HG03103 (cell line): ENCODE measurements around the gene C19orf67.
"Not testable (repeated sequence)": the region's sequence is repeated elsewhere in the genome, so short reads cannot be mapped to it uniquely, and the experiment has no call there.

ENCODE experiments used
- ATAC-seq: cut with Tn5 transposase; IDR thresholded peaks from one replicate; pipeline ENCODE4 v1.9.1; 2021; ENCODE audit warnings: low read depth; ENCODE audit not compliant: unreplicated experiment

Gene C19orf67

GRCh38 chr19:14059093-14059480 lies 26.5 kb downstream of the C19orf67 start:
- ATAC-seq, result no peak

GRCh38 chr19:14058182-14059092 lies 27.1 kb downstream of the C19orf67 start:
- ATAC-seq, result no peak

DNA sequence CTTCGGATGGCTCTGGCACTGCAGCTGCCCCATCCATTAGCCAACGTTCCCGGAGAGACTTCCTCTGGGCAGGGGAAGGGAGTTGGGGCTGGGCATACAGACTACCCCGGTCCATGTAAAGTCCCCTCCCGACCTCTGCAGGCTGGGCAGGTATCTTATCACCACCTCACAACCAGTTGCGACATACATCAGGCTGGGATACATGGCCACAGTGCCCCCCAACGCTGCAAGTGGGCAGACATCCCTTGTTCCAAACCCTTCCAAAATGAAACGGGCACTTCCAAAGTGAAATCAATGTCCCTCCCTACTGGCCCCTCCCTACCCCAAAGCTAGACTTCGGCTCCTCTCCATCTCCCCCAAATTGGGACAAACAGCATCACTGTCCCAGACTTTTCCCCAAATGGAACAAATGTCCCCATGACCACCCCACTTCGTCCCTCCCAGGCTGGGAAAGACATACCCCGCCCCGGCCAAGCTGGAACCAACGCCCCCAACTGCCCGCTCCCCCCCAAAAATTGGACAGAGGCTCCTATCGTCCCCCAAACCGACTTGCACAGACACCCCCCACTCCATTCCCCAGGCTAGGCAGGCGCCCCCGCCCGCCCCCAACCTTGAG lies 28.7 kb downstream of the C19orf67 start:
- ATAC-seq, result no peak

- no peak for ATAC-seq
Observed at GRCh38 chr19:14056069-14056666, 29.4 kb downstream of the C19orf67 start.

DNA sequence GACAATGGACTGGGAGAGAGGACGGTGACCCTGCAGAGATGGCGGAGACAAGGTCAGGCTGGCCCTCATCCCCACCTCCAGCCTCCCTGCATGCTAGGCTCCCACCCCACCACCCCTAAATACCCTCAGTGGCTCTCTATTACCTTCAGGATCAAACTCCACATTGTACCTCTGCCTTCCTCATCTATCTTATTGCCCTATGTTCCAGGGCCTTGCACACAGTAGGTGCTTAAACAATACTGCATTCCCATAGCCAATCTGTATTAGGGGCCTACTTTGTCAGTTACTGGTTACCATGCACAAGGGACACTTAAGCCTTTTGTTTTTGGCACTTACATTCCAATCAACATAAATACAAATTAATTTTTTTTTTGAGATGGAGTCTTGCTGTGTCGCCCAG lies 30.2 kb downstream of the C19orf67 start:
- no peak for ATAC-seq

GRCh38 chr19:14054721-14055120 lies 30.9 kb downstream of the C19orf67 start:
- no peak for ATAC-seq

DNA sequence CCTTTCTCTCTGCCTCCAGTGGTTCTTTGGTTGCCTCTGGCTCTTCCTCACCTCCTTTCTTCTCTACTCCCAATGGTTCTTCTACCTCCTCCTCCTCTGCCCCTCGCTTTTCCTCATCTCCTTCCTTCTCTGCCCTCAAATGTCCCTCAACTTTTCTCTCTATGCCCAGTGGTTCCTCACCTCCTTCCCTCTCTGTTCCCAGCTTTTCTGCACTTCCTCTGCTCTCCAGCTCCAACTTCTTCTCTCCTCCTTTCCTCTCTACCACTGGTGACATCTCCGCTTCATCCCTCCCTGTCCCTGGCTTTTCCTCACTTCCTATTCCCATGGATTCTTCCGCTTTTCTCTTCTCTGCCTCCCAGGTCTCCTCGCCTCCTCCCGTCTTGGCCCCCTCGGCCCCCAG lies 31.5 kb downstream of the C19orf67 start:
- no peak for ATAC-seq

GRCh38 chr19:14053500-14053899 lies 32.1 kb downstream of the C19orf67 start:
- no peak for ATAC-seq

- ATAC-seq, result no peak
Observed at GRCh38 chr19:14053032-14053431, 32.6 kb downstream of the C19orf67 start.

GRCh38 chr19:14052470-14052869 lies 33.1 kb downstream of the C19orf67 start:
- no peak for ATAC-seq

- ATAC-seq, result no peak
Observed at GRCh38 chr19:14051980-14052379, 33.6 kb downstream of the C19orf67 start.

GRCh38 chr19:14050961-14051360 lies 34.6 kb downstream of the C19orf67 start:
- not testable (repeated sequence) for ATAC-seq

- ATAC-seq, result no peak
Observed at GRCh38 chr19:14050512-14050911, 35.1 kb downstream of the C19orf67 start.

GRCh38 chr19:14048443-14049153 lies 37.0 kb downstream of the C19orf67 start:
- ATAC-seq, result no peak

DNA sequence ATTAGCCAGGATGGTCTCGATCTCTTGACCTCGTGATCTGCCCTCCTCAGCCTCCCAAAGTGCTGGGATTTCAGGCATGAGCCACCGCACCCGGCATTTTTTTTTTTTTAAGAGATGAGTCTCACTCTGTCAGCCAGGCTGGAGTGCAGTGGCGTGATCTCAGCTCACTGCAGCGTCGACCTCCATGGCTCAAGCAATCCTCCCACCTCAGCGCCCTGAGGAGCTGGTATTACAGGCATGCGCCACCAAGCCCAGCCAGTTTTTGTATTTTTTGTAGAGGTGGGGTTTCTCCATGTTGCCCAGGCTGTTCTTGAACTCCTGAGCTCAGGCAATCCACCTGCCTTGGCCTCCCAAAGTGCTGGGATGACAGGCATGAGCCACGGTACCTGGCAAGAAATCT lies 37.7 kb downstream of the C19orf67 start:
- not testable (repeated sequence) for ATAC-seq

DNA sequence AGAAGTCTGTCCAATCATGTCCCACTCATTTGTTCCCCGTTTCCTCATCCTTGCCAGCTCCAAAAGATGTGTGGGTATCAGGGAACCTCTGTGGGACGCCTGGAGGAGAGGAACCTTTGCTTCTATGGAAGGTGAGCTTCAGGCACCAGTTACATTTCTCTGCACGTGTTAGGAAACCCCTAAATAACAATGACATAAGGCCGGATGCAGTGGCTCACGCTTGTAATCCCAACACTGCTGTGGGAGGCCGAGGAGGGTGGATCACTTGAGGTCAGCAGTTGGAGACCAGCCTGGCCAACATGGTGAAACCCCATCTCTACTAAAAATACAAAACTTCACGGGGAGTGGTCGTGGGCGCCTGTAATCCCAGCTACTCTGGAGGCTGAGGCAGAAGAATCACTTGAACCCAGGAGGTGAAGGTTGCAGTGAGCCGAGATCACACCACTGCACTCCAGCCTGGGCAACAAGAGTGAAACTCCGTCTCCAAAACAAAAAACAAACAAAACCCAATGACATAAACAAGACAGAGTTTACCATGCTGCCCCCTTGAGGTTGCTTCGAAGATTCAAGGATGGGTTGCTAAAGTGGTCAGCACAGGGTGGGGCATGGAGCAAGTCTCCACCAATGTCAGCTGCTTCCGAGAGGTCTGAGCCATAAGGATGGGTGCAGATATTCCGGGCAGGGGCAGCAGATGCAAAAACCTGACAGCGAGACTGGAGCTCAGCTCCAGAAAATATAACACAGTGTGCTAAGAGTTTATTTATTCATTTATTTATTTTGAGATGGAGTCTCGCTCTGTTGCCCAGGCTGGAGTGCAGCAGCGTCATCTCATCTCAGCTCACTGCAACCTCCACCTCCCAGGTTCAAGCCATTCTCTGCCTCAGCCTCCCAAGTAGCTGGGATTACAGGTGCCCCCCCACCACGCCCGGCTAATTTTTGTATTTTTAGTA lies 42.6 kb downstream of the C19orf67 start:
- not testable (repeated sequence) for ATAC-seq

- no peak for ATAC-seq
Observed at GRCh38 chr19:14039181-14039580, 46.4 kb downstream of the C19orf67 start.

DNA sequence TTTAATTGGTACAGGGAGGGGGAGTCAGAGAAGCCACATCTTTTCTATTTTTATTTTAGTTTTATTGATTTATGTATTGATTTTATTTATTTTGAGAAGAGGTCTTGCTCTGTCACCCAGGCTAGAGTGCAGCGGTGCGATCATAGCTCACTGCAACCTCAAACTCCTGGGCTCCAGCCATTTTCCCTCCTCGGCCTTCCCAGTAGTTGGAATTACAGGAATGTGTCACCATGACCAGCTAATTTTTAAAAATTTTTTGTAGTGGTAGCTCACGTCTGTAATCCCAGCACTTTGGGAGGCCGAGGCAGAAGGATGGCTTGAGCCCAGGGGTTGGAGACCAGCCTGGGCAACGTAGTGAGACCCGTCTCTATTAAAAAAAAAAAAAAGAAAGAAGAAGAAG lies 49.9 kb downstream of the C19orf67 start:
- no peak for ATAC-seq

GRCh38 chr19:14035159-14035558 lies 50.4 kb downstream of the C19orf67 start:
- ATAC-seq, result not testable (repeated sequence)

DNA sequence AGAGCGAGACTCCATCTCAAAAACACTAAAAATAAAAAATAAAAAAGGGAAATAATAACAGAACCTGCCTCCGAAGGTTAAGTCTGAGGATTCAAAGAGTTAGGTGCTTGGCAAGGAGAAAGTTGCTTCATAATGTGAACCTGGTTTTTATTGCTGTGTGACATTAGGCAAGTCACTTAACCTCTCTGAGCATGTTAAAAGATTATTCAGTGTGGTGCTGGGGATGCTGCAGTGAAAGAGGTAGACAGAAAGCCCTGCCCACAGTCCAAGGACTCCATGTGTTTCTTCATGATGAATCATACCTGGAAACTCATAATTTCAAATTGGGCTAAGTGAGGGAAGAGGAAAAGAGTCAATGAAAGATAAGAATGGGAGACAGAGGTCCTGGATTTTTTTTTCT lies 51.6 kb downstream of the C19orf67 start:
- no peak for ATAC-seq
